Right atrium auricular region (tissue), 2 donors: Measurements from ENCODE around the gene RRAS2. TPM values are rescaled to one million over a fixed set of nuclear protein-coding genes. Genes with fewer than 3 reads are reported as not detected.
A peak's percentile ranks its signal among the peaks of the same experiment; 100 is the strongest.

Experiments used
- DNase-seq: peaks from one replicate; pipeline ENCODE4 v3.0.0-alpha.2; 2019; ENCODE audit warnings: low spot score
- H3K27ac ChIP-seq, 2 donors: fragments of 200-600 bp; sonication (generic); 1 replicate in 1 of 2; 2 replicates in 1 of 2; pipeline ENCODE4 v1.5.1; 2016 to 2019
- H3K27me3 ChIP-seq, 2 donors: fragments of 200-600 bp; sonication (generic); one replicate each; pipeline versions ENCODE4 v1.5.1 to v1.6.0; 2017 to 2019
- H3K36me3 ChIP-seq: fragments of 200-600 bp; sonication (generic); one replicate; pipeline ENCODE4 v1.5.1; 2016
- H3K4me1 ChIP-seq, 2 donors: fragments of 200-600 bp; sonication (generic); one replicate each; pipeline versions ENCODE4 v1.5.1 to v1.6.0; 2017 to 2019
- H3K4me3 ChIP-seq, 2 donors: fragments of 200-600 bp; sonication (generic); 1 replicate in 1 of 2; 2 replicates in 1 of 2; pipeline ENCODE4 v1.5.1; 2017 to 2019; ENCODE audit warnings: mild to moderate bottlenecking in 1 of 2, moderate library complexity in 1 of 2
- H3K9me3 ChIP-seq, 2 donors: fragments of 200-600 bp; sonication (generic); one replicate each; pipeline ENCODE4 v1.5.1; 2019
- CTCF ChIP-seq, 2 donors: fragments of 200-600 bp; sonication (generic); IDR thresholded peaks; one replicate each; pipeline ENCODE4 v1.5.1; 2019; ENCODE audit warnings: antibody characterized with exemption in 2 of 2
- total RNA-seq, 2 donors: library from RNA; depleted of rRNA; stranded (reverse); fragments of >200 nt; gene quantifications; one replicate each; pipeline ENCODE4 v1.1.0, GENCODE V29; 2016

RRAS2 gene
- total RNA-seq, 2 donors from 2014 or later = 39.3 to 65.2 TPM

GRCh38 chr11:14376920-14377319 lies 17.9 kb upstream of the RRAS2 start:
- Histone ChIP-seq H3K27me3 (no peaks in the 10 kb centered on the region), H3K36me3 (no peaks in the 10 kb centered on the region), H3K4me3 (no peak overlapping the region), H3K4me1 (peaks cover 0 to 31% of the 10 kb centered on the region in 2 donors), H3K27ac (no peak overlapping the region), H3K9me3 (no peaks in the 10 kb centered on the region)
- DNase-seq = no peak
- TF ChIP-seq CTCF (IDR thresholded peaks at IDR 0.05) = no peak

- DNase-seq = no peak
- Histone ChIP-seq H3K36me3 (no peaks in the 10 kb centered on the region), H3K27ac (peak overlapping the region; percentile 18 to 60), H3K4me3 (no peak overlapping the region), H3K9me3 (no peaks in the 10 kb centered on the region), H3K4me1 (peaks cover 0 to 19% of the 10 kb centered on the region in 2 donors), H3K27me3 (no peaks in the 10 kb centered on the region)
- TF ChIP-seq CTCF (IDR thresholded peaks at IDR 0.05) = no peak
Measured at GRCh38 chr11:14374922-14375830, 16.2 kb upstream of the RRAS2 start.

GRCh38 chr11:14373941-14374646 lies 15.1 kb upstream of the RRAS2 start:
- no peak for TF ChIP-seq CTCF (IDR thresholded peaks at IDR 0.05)
- Histone ChIP-seq H3K27ac (peak overlapping the region; percentile 34 to 60), H3K9me3 (no peaks in the 10 kb centered on the region), H3K4me3 (no peak overlapping the region), H3K36me3 (no peaks in the 10 kb centered on the region), H3K27me3 (no peaks in the 10 kb centered on the region), H3K4me1 (peaks cover 0 to 19% of the 10 kb centered on the region in 2 donors)
- DNase-seq = peak; percentile 66

- no peaks in the 10 kb centered on the region for H3K36me3 ChIP-seq
- TF ChIP-seq CTCF (IDR thresholded peaks at IDR 0.05) = no peak
Measured at GRCh38 chr11:14372011-14372410, 13.0 kb upstream of the RRAS2 start.

GRCh38 chr11:14371249-14371648 lies 12.3 kb upstream of the RRAS2 start:
- no peaks in the 10 kb centered on the region for H3K9me3 ChIP-seq
- no peak for DNase-seq
- H3K4me1 ChIP-seq = peaks cover 0 to 19% of the 10 kb centered on the region in 2 donors
- no peaks in the 10 kb centered on the region for H3K27me3 ChIP-seq
- TF ChIP-seq CTCF (IDR thresholded peaks at IDR 0.05) = no peak
- no peaks in the 10 kb centered on the region for H3K36me3 ChIP-seq
- no peak overlapping the region for H3K4me3 ChIP-seq
- no peak overlapping the region for H3K27ac ChIP-seq

More at GRCh38 chr11:14372011-14372410, 13.0 kb upstream of the RRAS2 start:
- H3K4me3 ChIP-seq = no peak overlapping the region
- DNase-seq = no peak
- peaks cover 0 to 19% of the 10 kb centered on the region in 2 donors for H3K4me1 ChIP-seq
- H3K27me3 ChIP-seq = no peaks in the 10 kb centered on the region
- H3K9me3 ChIP-seq = no peaks in the 10 kb centered on the region
- no peak overlapping the region for H3K27ac ChIP-seq
